Skeletal muscle tissue (tissue), 4 donors: ENCODE data around the gene TPCN1. TPM values are rescaled to one million over a fixed set of nuclear protein-coding genes. Genes with fewer than 3 reads are reported as not detected.

Experiments
- H3K27ac ChIP-seq: one replicate; pipeline ENCODE4 v1.7.0; 2013; ENCODE audit warnings: mild to moderate bottlenecking, low read depth, low read length, inconsistent platforms
- H3K27me3 ChIP-seq, 3 donors: one replicate each; pipeline ENCODE4 v1.7.0; 2013; ENCODE audit warnings: low read length in 3 of 3; ENCODE audit not compliant: control insufficient read depth in 3 of 3, insufficient read depth in 3 of 3
- H3K36me3 ChIP-seq, 3 donors: one replicate each; pipeline ENCODE4 v1.7.0; 2013; ENCODE audit warnings: low read length in 3 of 3; ENCODE audit not compliant: control insufficient read depth in 3 of 3, insufficient read depth in 3 of 3
- H3K4me1 ChIP-seq, 3 donors: one replicate each; pipeline ENCODE4 v1.7.0; 2013; ENCODE audit warnings: low read length in 3 of 3, mild to moderate bottlenecking in 3 of 3; ENCODE audit not compliant: control insufficient read depth in 3 of 3, insufficient read depth in 3 of 3
- H3K4me3 ChIP-seq, 3 donors: one replicate each; pipeline ENCODE4 v1.7.0; 2013; ENCODE audit warnings: low read length in 3 of 3
- H3K9ac ChIP-seq, 3 donors: one replicate each; pipeline ENCODE4 v1.7.0; 2013; ENCODE audit warnings: low read length in 3 of 3, mild to moderate bottlenecking in 3 of 3, moderate library complexity in 2 of 3, low read depth in 1 of 3
- H3K9me3 ChIP-seq, 3 donors: one replicate each; pipeline ENCODE4 v1.7.0; 2013; ENCODE audit warnings: low read length in 3 of 3; ENCODE audit not compliant: control insufficient read depth in 3 of 3
- total RNA-seq: library from RNA; depleted of rRNA; stranded (reverse); fragments of >200 nt; gene quantifications from one replicate; pipeline ENCODE4 v1.2.3, GENCODE V29; 2014
- donor health status: Osteomylitis.

TPCN1 gene
- total RNA-seq, 1 donor from 2014 or later, result 11.0 TPM

GRCh38 chr12:113287146-113287898 is 66.1 kb downstream of the TPCN1 start:
- H3K9me3 ChIP-seq, result no peaks in the 10 kb centered on the region
- no peak overlapping the region for H3K27ac ChIP-seq
- peaks cover 0 to 3% (median 0%) of the 10 kb centered on the region in 3 donors for H3K4me1 ChIP-seq
- no peak overlapping the region for H3K9ac ChIP-seq
- peaks cover 84 to 90% (median 87%) of the 10 kb centered on the region in 3 donors for H3K36me3 ChIP-seq
- H3K27me3 ChIP-seq, result no peaks in the 10 kb centered on the region
- H3K4me3 ChIP-seq, result no peak overlapping the region

- Histone ChIP-seq H3K27ac (no peak overlapping the region), H3K9ac (no peak overlapping the region), H3K36me3 (peaks cover 89 to 95% (median 92%) of the 10 kb centered on the region in 3 donors), H3K4me3 (no peak overlapping the region), H3K27me3 (no peaks in the 10 kb centered on the region), H3K4me1 (peaks cover 0 to 3% (median 0%) of the 10 kb centered on the region in 3 donors), H3K9me3 (no peaks in the 10 kb centered on the region)
Measured at GRCh38 chr12:113287899-113288282, 66.6 kb downstream of the TPCN1 start.

- H3K27ac ChIP-seq, result no peak overlapping the region
- H3K36me3 ChIP-seq, result peaks cover 93 to 96% (median 94%) of the 10 kb centered on the region in 3 donors
- no peak overlapping the region for H3K4me3 ChIP-seq
- H3K4me1 ChIP-seq, result peaks cover 0 to 3% (median 0%) of the 10 kb centered on the region in 3 donors
- H3K9ac ChIP-seq, result no peak overlapping the region
- H3K27me3 ChIP-seq, result no peaks in the 10 kb centered on the region
- H3K9me3 ChIP-seq, result no peaks in the 10 kb centered on the region
Measured at GRCh38 chr12:113289361-113289760, 68.1 kb downstream of the TPCN1 start.

- H3K4me3 ChIP-seq, result no peak overlapping the region
- peaks cover 92 to 97% (median 93%) of the 10 kb centered on the region in 3 donors for H3K36me3 ChIP-seq
- peaks cover 0 to 3% (median 0%) of the 10 kb centered on the region in 3 donors for H3K4me1 ChIP-seq
- no peak overlapping the region for H3K9ac ChIP-seq
- H3K9me3 ChIP-seq, result no peaks in the 10 kb centered on the region
- H3K27me3 ChIP-seq, result no peaks in the 10 kb centered on the region
- H3K27ac ChIP-seq, result no peak overlapping the region
Measured at GRCh38 chr12:113290506-113290905, 69.2 kb downstream of the TPCN1 start.

- Histone ChIP-seq H3K4me1 (no peaks in the 10 kb centered on the region), H3K27me3 (no peaks in the 10 kb centered on the region), H3K9me3 (no peaks in the 10 kb centered on the region), H3K27ac (no peak overlapping the region), H3K36me3 (peaks cover 89 to 97% (median 91%) of the 10 kb centered on the region in 3 donors), H3K4me3 (no peak overlapping the region), H3K9ac (no peak overlapping the region)
Measured at GRCh38 chr12:113291586-113291985, 70.3 kb downstream of the TPCN1 start.

GRCh38 chr12:113292091-113292490 is 70.8 kb downstream of the TPCN1 start:
- no peaks in the 10 kb centered on the region for H3K4me1 ChIP-seq
- no peak overlapping the region for H3K9ac ChIP-seq
- H3K36me3 ChIP-seq, result peaks cover 87 to 96% (median 88%) of the 10 kb centered on the region in 3 donors
- no peaks in the 10 kb centered on the region for H3K27me3 ChIP-seq
- no peaks in the 10 kb centered on the region for H3K9me3 ChIP-seq
- H3K27ac ChIP-seq, result no peak overlapping the region
- no peak overlapping the region for H3K4me3 ChIP-seq

GRCh38 chr12:113292547-113292946 is 71.3 kb downstream of the TPCN1 start:
- Histone ChIP-seq H3K36me3 (peaks cover 82 to 92% (median 84%) of the 10 kb centered on the region in 3 donors), H3K4me1 (peaks cover 2 to 4% (median 3%) of the 10 kb centered on the region in 3 donors), H3K4me3 (no peak overlapping the region), H3K9me3 (no peaks in the 10 kb centered on the region), H3K9ac (no peak overlapping the region), H3K27me3 (no peaks in the 10 kb centered on the region), H3K27ac (no peak overlapping the region)

- peaks cover 77 to 86% (median 82%) of the 10 kb centered on the region in 3 donors for H3K36me3 ChIP-seq
- no peaks in the 10 kb centered on the region for H3K9me3 ChIP-seq
- no peak overlapping the region for H3K9ac ChIP-seq
- no peak overlapping the region for H3K27ac ChIP-seq
- no peak overlapping the region for H3K4me3 ChIP-seq
- no peaks in the 10 kb centered on the region for H3K27me3 ChIP-seq
- H3K4me1 ChIP-seq, result peaks cover 7 to 9% (median 9%) of the 10 kb centered on the region in 3 donors
Measured at GRCh38 chr12:113293100-113293499, 71.8 kb downstream of the TPCN1 start.

- Histone ChIP-seq H3K4me1 (peaks cover 27 to 32% (median 29%) of the 10 kb centered on the region in 3 donors), H3K36me3 (peaks cover 48 to 68% (median 53%) of the 10 kb centered on the region in 3 donors), H3K27me3 (no peaks in the 10 kb centered on the region), H3K4me3 (no peak overlapping the region), H3K9me3 (no peaks in the 10 kb centered on the region), H3K9ac (no peak overlapping the region), H3K27ac (no peak overlapping the region)
Measured at GRCh38 chr12:113295886-113296556, 74.8 kb downstream of the TPCN1 start.
